ENCODE results near the gene ZNF708. TPM values are rescaled to one million over a fixed set of nuclear protein-coding genes. Genes with fewer than 3 reads are reported as not detected.

Gene ZNF708
- total RNA-seq, 6 experiments from 2014 or later: 3.8 to 4.8 (median 4.2) TPM

DNA sequence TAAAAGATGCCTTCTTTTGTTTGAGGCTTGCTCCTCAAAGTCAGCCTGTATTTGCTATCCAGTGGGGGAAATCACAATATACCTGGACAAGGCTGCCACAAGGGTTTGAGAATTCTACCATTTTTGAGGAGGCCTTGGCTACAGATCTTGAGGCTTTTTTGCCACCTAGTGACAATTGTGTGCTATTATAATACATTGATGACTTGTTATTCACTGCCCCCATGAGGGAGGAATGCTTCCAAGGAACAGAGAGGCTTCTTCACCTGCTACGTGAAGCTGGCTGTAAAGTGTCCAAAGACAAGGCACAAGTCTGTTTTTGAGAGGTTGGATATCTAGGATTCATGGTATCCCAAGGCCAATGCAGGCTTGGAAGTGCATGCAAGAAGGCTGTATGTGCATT, 72.5 kb downstream of the ZNF708 start:
- Mint-ChIP-seq H3K27me3 (ENCODE audit: insufficient read depth) (peaks cover 4% of the 10 kb centered on the region; the same call in 1 of the 2 replicates), H3K27ac (no peak overlapping the region), H3K4me1 (ENCODE audit: low read depth) (no peaks in the 10 kb centered on the region), H3K4me3 (no peak overlapping the region), H3K9me3 (peaks cover 40% of the 10 kb centered on the region), H3K36me3 (ENCODE audit: low read depth) (no peaks in the 10 kb centered on the region)
- TF ChIP-seq, protein P1, sequence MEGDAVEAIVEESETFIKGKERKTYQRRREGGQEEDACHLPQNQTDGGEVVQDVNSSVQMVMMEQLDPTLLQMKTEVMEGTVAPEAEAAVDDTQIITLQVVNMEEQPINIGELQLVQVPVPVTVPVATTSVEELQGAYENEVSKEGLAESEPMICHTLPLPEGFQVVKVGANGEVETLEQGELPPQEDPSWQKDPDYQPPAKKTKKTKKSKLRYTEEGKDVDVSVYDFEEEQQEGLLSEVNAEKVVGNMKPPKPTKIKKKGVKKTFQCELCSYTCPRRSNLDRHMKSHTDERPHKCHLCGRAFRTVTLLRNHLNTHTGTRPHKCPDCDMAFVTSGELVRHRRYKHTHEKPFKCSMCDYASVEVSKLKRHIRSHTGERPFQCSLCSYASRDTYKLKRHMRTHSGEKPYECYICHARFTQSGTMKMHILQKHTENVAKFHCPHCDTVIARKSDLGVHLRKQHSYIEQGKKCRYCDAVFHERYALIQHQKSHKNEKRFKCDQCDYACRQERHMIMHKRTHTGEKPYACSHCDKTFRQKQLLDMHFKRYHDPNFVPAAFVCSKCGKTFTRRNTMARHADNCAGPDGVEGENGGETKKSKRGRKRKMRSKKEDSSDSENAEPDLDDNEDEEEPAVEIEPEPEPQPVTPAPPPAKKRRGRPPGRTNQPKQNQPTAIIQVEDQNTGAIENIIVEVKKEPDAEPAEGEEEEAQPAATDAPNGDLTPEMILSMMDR (IDR thresholded peaks at IDR 0.05): peak; percentile 63
- DNase-seq: peak; percentile 26

Other genes starting within 250 kb of the ZNF708 start
- gene ZNF714, start 247.2 kb downstream of the ZNF708 start, total RNA-seq (2021; fragmentation: NEBNext Ultra II Directional; extraction: Animal tissue kit (Norgen Biotek cat#: 25700)): 10 to 100 TPM in 1 of 6 experiments, 1 to 10 TPM in 5; 5.4 to 10.8 (median 8.6) TPM
- gene ZNF431, start 187.4 kb downstream of the ZNF708 start, total RNA-seq (2021; fragmentation: NEBNext Ultra II Directional; extraction: Animal tissue kit (Norgen Biotek cat#: 25700)): 1 to 10 TPM; 4.0 to 6.8 (median 5.4) TPM
- gene ZNF738, start 29.6 kb upstream of the ZNF708 start, total RNA-seq (2021; fragmentation: NEBNext Ultra II Directional; extraction: Animal tissue kit (Norgen Biotek cat#: 25700)): 1 to 10 TPM; 4.2 to 6.7 (median 4.9) TPM
- gene ZNF493, start 67.7 kb upstream of the ZNF708 start, total RNA-seq (2021; fragmentation: NEBNext Ultra II Directional; extraction: Animal tissue kit (Norgen Biotek cat#: 25700)): 1 to 10 TPM; 4.1 to 5.1 (median 4.3) TPM
- 1 to 10 TPM; 5.4 to 7.6 (median 6.7) TPM for gene ZNF429, start 176.2 kb upstream of the ZNF708 start, total RNA-seq (2021; fragmentation: NEBNext Ultra II Directional; extraction: Animal tissue kit (Norgen Biotek cat#: 25700))

All from HFFc6 (cell line).